Suprapubic skin (tissue), 3 donors: Measurements from ENCODE around the gene NDUFAF3.

ENCODE experiments used
- EP300 ChIP-seq: sonication (generic); formaldehyde crosslinking; IDR thresholded peaks from one replicate; pipeline ENCODE4 v1.6.1; 2017; ENCODE audit warnings: antibody characterized with exemption
- POLR2A ChIP-seq, 2 donors: fragments of 450-650 bp; IDR thresholded peaks; one replicate each; pipeline ENCODE4 v1.6.1; 2017; ENCODE audit warnings: antibody characterized with exemption in 2 of 2, mild to moderate bottlenecking in 2 of 2, moderate library complexity in 2 of 2
- TF ChIP-seq, protein P1 (sequence below), 2 donors: fragments of 200-600 bp in 1 of 2; fragments of 450-650 bp in 1 of 2; sonication (generic) in 1 of 2; IDR thresholded peaks; one replicate each; pipeline ENCODE4 v1.5.1; 2016 to 2019; ENCODE audit warnings: antibody characterized with exemption in 2 of 2, mild to moderate bottlenecking in 1 of 2, moderate library complexity in 1 of 2

DNA sequence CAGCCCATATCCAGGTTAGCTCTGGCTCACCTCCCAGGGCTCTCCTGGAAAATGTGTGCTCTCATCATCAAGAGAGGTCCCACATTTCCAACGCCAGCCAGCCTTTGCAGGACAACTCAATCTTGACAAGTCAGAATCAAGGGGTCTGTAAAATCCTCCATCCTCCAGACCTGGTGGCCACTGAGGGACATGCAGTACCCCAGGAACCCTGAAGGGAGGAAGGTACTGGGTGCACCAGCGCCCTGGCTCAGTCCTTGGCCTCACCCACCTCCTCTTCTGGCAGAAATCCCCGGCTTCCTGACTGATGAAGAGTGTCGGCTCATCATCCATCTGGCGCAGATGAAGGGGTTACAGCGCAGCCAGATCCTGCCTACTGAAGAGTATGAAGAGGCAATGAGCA, 20.8 kb upstream of the NDUFAF3 start:
- TF ChIP-seq, protein P1, sequence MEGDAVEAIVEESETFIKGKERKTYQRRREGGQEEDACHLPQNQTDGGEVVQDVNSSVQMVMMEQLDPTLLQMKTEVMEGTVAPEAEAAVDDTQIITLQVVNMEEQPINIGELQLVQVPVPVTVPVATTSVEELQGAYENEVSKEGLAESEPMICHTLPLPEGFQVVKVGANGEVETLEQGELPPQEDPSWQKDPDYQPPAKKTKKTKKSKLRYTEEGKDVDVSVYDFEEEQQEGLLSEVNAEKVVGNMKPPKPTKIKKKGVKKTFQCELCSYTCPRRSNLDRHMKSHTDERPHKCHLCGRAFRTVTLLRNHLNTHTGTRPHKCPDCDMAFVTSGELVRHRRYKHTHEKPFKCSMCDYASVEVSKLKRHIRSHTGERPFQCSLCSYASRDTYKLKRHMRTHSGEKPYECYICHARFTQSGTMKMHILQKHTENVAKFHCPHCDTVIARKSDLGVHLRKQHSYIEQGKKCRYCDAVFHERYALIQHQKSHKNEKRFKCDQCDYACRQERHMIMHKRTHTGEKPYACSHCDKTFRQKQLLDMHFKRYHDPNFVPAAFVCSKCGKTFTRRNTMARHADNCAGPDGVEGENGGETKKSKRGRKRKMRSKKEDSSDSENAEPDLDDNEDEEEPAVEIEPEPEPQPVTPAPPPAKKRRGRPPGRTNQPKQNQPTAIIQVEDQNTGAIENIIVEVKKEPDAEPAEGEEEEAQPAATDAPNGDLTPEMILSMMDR (IDR thresholded peaks at IDR 0.05): no peak
- TF ChIP-seq EP300: no peak
- TF ChIP-seq POLR2A (IDR thresholded peaks at IDR 0.05): no peak
